Vagina (tissue), 2 donors: ENCODE results near the gene SKAP1.

Experiments used
- CTCF ChIP-seq, 3 experiments: fragments of 450-650 bp in 2 of 3; fragments of 200-600 bp in 1 of 3; sonication (generic) in 1 of 3; IDR thresholded peaks; one replicate each; pipeline ENCODE4 v1.5.1; 2017 to 2019; ENCODE audit warnings: antibody characterized with exemption in 3 of 3, mild to moderate bottlenecking in 2 of 3, moderate library complexity in 2 of 3
- POLR2A ChIP-seq, 2 donors: fragments of 450-650 bp; IDR thresholded peaks; one replicate each; pipeline ENCODE4 v1.6.1; 2017; ENCODE audit warnings: antibody characterized with exemption in 2 of 2, mild to moderate bottlenecking in 2 of 2, moderate library complexity in 2 of 2

DNA sequence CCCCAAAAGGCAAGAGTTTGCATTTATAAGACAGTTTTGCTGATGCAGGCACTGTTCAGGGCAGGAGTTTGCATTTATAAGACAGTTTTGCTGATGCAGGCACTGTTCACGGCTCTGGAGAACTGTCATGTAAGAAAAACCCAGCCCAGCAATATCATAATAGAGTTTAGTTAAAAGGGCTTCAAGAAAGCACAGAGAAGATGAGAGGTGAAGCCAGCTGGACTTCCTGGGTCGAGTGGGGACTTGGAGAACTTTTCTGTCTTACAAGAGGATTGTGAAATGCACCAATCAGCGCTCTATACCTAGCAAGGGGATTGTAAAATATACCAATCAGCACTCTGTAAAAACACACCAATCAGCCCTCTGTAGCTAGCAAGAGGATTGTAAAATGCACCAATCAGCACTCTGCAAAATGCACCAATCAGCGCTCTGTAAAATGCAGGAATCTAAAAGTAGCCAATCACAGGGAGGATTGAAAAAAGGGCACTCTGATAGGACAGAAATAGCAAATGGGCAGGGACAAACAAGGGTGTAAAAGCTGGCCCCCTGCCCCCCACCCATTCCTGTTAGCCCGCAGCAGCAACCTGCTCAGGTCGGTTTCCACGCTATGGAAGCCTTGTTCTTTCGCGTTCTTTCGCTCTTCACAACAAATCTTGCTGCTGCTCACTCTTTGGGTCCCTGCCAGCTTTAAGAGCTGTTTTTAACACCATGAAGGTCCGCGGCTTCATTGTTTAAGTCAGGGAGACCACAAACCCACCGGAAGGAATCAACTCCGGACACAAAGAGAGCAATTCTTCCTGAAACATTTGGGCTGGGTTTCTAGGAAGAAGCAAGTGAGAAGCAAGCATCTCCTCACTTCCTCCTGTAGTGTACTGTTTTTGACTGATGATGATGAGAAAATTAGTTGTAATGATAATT is 327.0 kb downstream of the SKAP1 start:
- TF ChIP-seq CTCF (IDR thresholded peaks at IDR 0.05) (no peak), POLR2A (IDR thresholded peaks at IDR 0.05) (no peak)
